Omental fat pad (tissue), 4 donors: ENCODE results near the gene SWSAP1. TPM values are rescaled to one million over a fixed set of nuclear protein-coding genes. Genes with fewer than 3 reads are reported as not detected.
"Not testable (repeated sequence)": the region's sequence is repeated elsewhere in the genome, so short reads cannot be mapped to it uniquely, and the experiment has no call there.

Experiments used
- ATAC-seq: fragments of 150-250 bp; one replicate; pipeline ENCODE4 v1.9.1; 2016; ENCODE audit warnings: mild to moderate bottlenecking, moderate library complexity; ENCODE audit not compliant: low FRiP score
- DNase-seq: peaks from one replicate; pipeline ENCODE4 v3.0.0-alpha.2; 2019; ENCODE audit warnings: low spot score
- CTCF ChIP-seq, 3 donors: fragments of 450-650 bp; IDR thresholded peaks; one replicate each; pipeline ENCODE4 v1.5.1; 2016 to 2017; ENCODE audit warnings: antibody characterized with exemption in 3 of 3, mild to moderate bottlenecking in 3 of 3, moderate library complexity in 2 of 3
- total RNA-seq, 4 donors: library from RNA; depleted of rRNA; stranded (reverse); fragments of >200 nt; gene quantifications; one replicate each; pipeline ENCODE4 v1.1.0, GENCODE V29; 2016

The SWSAP1 gene
- 1 to 10 TPM in 3 of 4 donors, under 1 TPM in 1; 0.48 to 3.8 (median 1.6) TPM for total RNA-seq

- ATAC-seq = peak; percentile 99
These were observed at the start of gene SWSAP1 for GRCh38 chr19:11374433-11375142. SWSAP1 (plus strand) TSS chr19:11374666; CDS start chr19:11374681, 15 bp downstream.

GRCh38 chr19:11324748-11325389 lies 49.6 kb upstream of the SWSAP1 start:
- DNase-seq (no peak), ATAC-seq (no peak)
- no peak for TF ChIP-seq CTCF (IDR thresholded peaks at IDR 0.05)

More at GRCh38 chr19:11374433-11375142, at the start of gene SWSAP1:
- TF ChIP-seq CTCF (IDR thresholded peaks at IDR 0.05) = no peak
- DNase-seq = peak; percentile 95

GRCh38 chr19:11325544-11325943 lies 48.9 kb upstream of the SWSAP1 start:
- no peak for DNase-seq
- ATAC-seq = no peak

GRCh38 chr19:11330127-11330526 lies 44.3 kb upstream of the SWSAP1 start:
- ATAC-seq (no peak), DNase-seq (no peak)
- TF ChIP-seq CTCF (IDR thresholded peaks at IDR 0.05) = no peak

More at GRCh38 chr19:11325544-11325943, 48.9 kb upstream of the SWSAP1 start:
- no peak for TF ChIP-seq CTCF (IDR thresholded peaks at IDR 0.05)

- no peak for ATAC-seq
- no peak for TF ChIP-seq CTCF (IDR thresholded peaks at IDR 0.05)
- no peak for DNase-seq
These were observed 43.0 kb upstream of the SWSAP1 start for GRCh38 chr19:11331502-11331901.

- ATAC-seq = no peak
- no peak for DNase-seq
- TF ChIP-seq CTCF (IDR thresholded peaks at IDR 0.05) = no peak
These were observed 41.6 kb upstream of the SWSAP1 start for GRCh38 chr19:11332822-11333221.

- not testable (repeated sequence) for ATAC-seq, DNase-seq
These were observed 40.6 kb upstream of the SWSAP1 start for GRCh38 chr19:11333838-11334237.
